G401 (cell line): ENCODE results near the gene ZFP36L2. TPM values are rescaled to one million over a fixed set of nuclear protein-coding genes. Genes with fewer than 3 reads are reported as not detected.

Experiments
- DNase-seq: peaks from one replicate; pipeline ENCODE4 v3.0.0-alpha.2; 2015; ENCODE audit warnings: low spot score
- in situ Hi-C: cut with HindIII; loops from 2 replicates; pipeline ENCODE4 v1.10.0; 2016; ENCODE audit warnings: low sequenced_read_pairs, mixed read lengths
- total RNA-seq: library from RNA; depleted of rRNA; stranded (reverse); fragments of >200 nt; shearing (Covaris generic); gene quantifications from 2 replicates; pipeline ENCODE4 v1.2.3, GENCODE V29; 2014; rRNA removed

ZFP36L2 gene
- 22.5 and 32.4 TPM in 2 replicates for total RNA-seq

- in situ Hi-C loops: loop anchor here (10.0 kb wide), 1 partner anchor 392 kb away; no protein-coding TSS in a partner anchor
- peak; percentile 69 for DNase-seq
These were observed at the start of gene ZFP36L2 for GRCh38 chr2:43226558-43226954. Gene ZFP36L2, minus strand, starts transcription at chr2:43226606. Its CDS starts 291 bp downstream, at chr2:43226315.

- in situ Hi-C loops: no loop called here
These were observed 48.3 kb upstream of the ZFP36L2 start for GRCh38 chr2:43274721-43275120.

GRCh38 chr2:43274055-43274454 lies 47.6 kb upstream of the ZFP36L2 start:
- in situ Hi-C loops: no loop called here
- DNase-seq: no peak

More at GRCh38 chr2:43274721-43275120, 48.3 kb upstream of the ZFP36L2 start:
- DNase-seq: no peak

GRCh38 chr2:43273529-43273928 lies 47.1 kb upstream of the ZFP36L2 start:
- in situ Hi-C loops: no loop called here
- DNase-seq: no peak

GRCh38 chr2:43270930-43271615 lies 44.7 kb upstream of the ZFP36L2 start:
- in situ Hi-C loops: no loop called here
- DNase-seq: no peak

- in situ Hi-C loops: no loop called here
- DNase-seq: no peak
These were observed 44.1 kb upstream of the ZFP36L2 start for GRCh38 chr2:43270461-43270860.

GRCh38 chr2:43269706-43270105 lies 43.3 kb upstream of the ZFP36L2 start:
- DNase-seq: peak; percentile 27
- in situ Hi-C loops: no loop called here

GRCh38 chr2:43269074-43269572 lies 42.7 kb upstream of the ZFP36L2 start:
- in situ Hi-C loops: no loop called here
- peak; percentile 73 for DNase-seq

GRCh38 chr2:43268066-43268953 lies 41.9 kb upstream of the ZFP36L2 start:
- in situ Hi-C loops: no loop called here
- DNase-seq: no peak

GRCh38 chr2:43267381-43267780 lies 41.0 kb upstream of the ZFP36L2 start:
- in situ Hi-C loops: no loop called here
- peak; percentile 79 for DNase-seq

- in situ Hi-C loops: no loop called here
- no peak for DNase-seq
These were observed 40.3 kb upstream of the ZFP36L2 start for GRCh38 chr2:43266711-43267111.

- DNase-seq: no peak
- in situ Hi-C loops: no loop called here
These were observed 39.0 kb upstream of the ZFP36L2 start for GRCh38 chr2:43265421-43265820.

GRCh38 chr2:43265001-43265400 lies 38.6 kb upstream of the ZFP36L2 start:
- no peak for DNase-seq
- in situ Hi-C loops: no loop called here

- DNase-seq: no peak
- in situ Hi-C loops: no loop called here
These were observed 36.5 kb upstream of the ZFP36L2 start for GRCh38 chr2:43262951-43263350.

GRCh38 chr2:43262239-43262638 lies 35.8 kb upstream of the ZFP36L2 start:
- DNase-seq: no peak
- in situ Hi-C loops: no loop called here

- DNase-seq: no peak
- in situ Hi-C loops: no loop called here
These were observed 33.1 kb upstream of the ZFP36L2 start for GRCh38 chr2:43259512-43259911.

- in situ Hi-C loops: no loop called here
- no peak for DNase-seq
These were observed 32.2 kb upstream of the ZFP36L2 start for GRCh38 chr2:43258547-43259156.

GRCh38 chr2:43255296-43255910 lies 29.0 kb upstream of the ZFP36L2 start:
- no peak for DNase-seq
- in situ Hi-C loops: no loop called here

- in situ Hi-C loops: no loop called here
- no peak for DNase-seq
These were observed 27.9 kb upstream of the ZFP36L2 start for GRCh38 chr2:43254331-43254730.
